ENCODE results near the gene UBE4A.

UBE4A gene

DNA sequence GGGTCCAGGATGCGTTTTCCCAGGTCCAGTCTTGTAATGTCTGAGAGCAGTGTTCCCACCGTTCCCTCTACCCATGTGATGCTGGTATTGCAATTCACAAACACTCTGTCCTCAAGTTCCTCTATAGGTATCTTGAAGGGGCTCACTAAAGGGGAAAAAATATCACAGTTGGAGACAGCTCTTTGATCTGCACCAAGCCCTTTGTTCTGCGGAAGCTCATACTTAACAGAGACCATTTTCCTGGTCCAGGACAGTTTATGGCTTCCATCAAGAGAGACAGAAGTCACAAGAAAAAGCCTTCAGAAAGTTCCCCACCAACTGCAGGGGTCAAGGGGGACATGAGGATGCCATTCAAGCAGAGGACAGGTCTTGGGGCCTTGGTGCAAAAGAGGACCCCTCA lies 19.0 kb upstream of the UBE4A start:
- no peak for FAIRE-seq

GRCh38 chr11:118341261-118341660 lies 18.1 kb upstream of the UBE4A start:
- FAIRE-seq = no peak
- DNase-seq (ENCODE audit: insufficient read length, low spot score) = no peak

More for the DNA sequence above, 19.0 kb upstream of the UBE4A start:
- DNase-seq (ENCODE audit: insufficient read length, low spot score) = no peak

GRCh38 chr11:118341815-118342489 lies 17.4 kb upstream of the UBE4A start:
- DNase-seq (ENCODE audit: insufficient read length, low spot score) = no peak
- no peak for FAIRE-seq

GRCh38 chr11:118342503-118343161 lies 16.8 kb upstream of the UBE4A start, which contains the start of gene CD3D:
TSS of gene CD3D (minus strand) at chr11:118342705. CDS start at chr11:118342607, 98 bp downstream.
- no peak for FAIRE-seq

GRCh38 chr11:118343248-118343647 lies 16.2 kb upstream of the UBE4A start:
- no peak for FAIRE-seq
- DNase-seq (ENCODE audit: insufficient read length, low spot score) = no peak

More at GRCh38 chr11:118342503-118343161, 16.8 kb upstream of the UBE4A start, which contains the start of gene CD3D:
- no peak for DNase-seq (ENCODE audit: insufficient read length, low spot score)

DNA sequence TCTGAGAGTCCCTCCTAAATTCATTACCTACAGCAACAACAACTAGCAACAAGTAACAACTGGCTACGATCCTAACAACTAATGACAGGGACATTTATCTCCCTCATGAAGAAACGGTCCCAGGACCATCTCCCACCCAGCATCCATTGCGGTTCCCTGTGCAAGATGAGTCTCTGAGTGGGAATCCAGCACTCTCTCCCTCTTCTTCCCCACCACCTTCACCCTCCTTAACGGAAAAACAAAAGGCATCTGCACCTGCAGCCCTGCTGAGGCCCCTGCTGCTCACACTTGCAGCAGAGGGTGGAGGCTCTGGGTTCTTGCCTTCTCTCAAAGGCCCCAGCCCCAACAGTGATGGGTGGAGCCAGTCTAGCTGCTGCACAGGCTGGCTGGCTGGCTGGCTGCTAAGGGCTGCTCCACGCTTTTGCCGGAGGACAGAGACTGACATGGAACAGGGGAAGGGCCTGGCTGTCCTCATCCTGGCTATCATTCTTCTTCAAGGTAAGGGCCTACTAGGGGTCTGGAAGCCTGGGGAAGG lies 15.4 kb upstream of the UBE4A start, which contains the start of gene CD3G:
TSS of gene CD3G (plus strand) at position 364 of the 535 bp plus-strand sequence. CDS start at position 444, 80 bp downstream.
- FAIRE-seq (no peak), DNase-seq (ENCODE audit: insufficient read length, low spot score) (no peak)

DNA sequence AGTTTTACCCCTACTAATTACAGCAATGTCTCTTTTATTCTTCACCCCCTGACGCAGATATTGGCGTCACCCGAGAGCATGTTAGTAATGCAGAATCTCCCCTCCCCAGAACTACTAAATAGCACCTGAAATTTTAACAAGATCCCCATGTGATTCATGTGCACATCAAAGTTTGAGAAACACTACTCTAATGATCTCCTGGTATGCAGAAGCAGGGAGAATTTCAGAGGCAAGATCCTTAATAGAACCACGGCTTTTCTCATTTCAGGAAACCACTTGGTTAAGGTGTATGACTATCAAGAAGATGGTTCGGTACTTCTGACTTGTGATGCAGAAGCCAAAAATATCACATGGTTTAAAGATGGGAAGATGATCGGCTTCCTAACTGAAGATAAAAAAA lies 9.9 kb upstream of the UBE4A start:
- FAIRE-seq = no peak
- no peak for DNase-seq (ENCODE audit: insufficient read length, low spot score)

GRCh38 chr11:118353084-118353710 lies 6.2 kb upstream of the UBE4A start:
- FAIRE-seq (no peak), DNase-seq (ENCODE audit: insufficient read length, low spot score) (no peak)

GRCh38 chr11:118358071-118358470 lies 1.3 kb upstream of the UBE4A start:
- FAIRE-seq (no peak), DNase-seq (ENCODE audit: insufficient read length, low spot score) (no peak)

DNA sequence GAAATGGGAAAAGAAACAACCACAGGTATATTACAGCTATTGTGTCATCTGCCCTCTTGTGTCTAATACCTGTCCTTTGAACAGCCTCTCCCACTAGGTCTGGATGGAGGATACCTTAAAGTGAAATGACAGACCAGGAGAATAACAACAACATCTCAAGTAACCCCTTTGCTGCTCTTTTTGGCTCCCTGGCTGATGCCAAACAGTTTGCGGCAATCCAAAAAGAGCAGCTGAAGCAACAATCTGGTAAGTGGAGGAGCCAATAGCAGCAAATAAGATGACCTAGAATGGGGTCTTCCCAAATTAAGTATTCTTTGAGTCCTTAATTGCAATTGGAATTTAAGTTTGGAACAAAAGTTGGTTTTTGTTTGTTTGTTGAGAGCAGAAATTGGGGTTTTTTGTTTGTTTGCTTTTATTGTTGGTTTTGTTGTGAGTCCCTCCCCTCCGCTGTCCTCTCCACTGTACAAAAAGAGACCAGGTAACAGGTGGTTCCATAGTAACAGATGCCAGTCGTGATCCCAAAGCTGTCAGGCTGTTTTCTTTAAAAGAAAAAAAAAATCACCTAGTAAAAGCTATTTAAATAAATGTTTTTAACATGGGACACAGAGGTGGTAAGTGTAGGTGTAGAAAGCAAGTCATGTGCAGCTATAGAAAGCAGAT lies 5.7 kb downstream of the UBE4A start:
- DNase-seq (ENCODE audit: insufficient read length, low spot score) = no peak
- no peak for FAIRE-seq

- DNase-seq (ENCODE audit: insufficient read length, low spot score) (no peak), FAIRE-seq (no peak)
Measured at GRCh38 chr11:118366287-118366686, 6.9 kb downstream of the UBE4A start.

- DNase-seq (ENCODE audit: insufficient read length, low spot score) = no peak
- no peak for FAIRE-seq
Measured at GRCh38 chr11:118370774-118371173, 11.4 kb downstream of the UBE4A start.

DNA sequence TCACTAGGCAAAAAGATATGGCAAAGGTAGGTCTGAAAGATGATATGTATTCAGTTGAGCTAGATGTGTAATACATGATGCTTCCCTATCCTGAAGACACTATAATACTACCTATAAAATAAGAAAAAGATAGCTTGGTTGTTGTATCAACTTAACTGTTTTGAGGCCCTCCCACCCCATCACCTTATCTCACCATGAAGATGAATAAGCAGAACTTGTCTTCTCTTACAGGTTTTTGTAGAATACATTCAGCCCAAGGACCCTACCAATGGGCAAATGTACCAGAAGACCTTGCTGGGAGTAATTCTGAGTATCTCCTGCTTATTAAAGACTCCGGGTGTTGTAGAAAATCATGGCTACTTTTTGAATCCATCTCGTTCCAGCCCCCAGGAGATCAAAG lies 13.9 kb downstream of the UBE4A start:
- FAIRE-seq (no peak), DNase-seq (ENCODE audit: insufficient read length, low spot score) (no peak)

- DNase-seq (ENCODE audit: insufficient read length, low spot score) (no peak), FAIRE-seq (no peak)
Measured at GRCh38 chr11:118373871-118374270, 14.5 kb downstream of the UBE4A start.

GRCh38 chr11:118374729-118375128 lies 15.3 kb downstream of the UBE4A start:
- FAIRE-seq = no peak
- DNase-seq (ENCODE audit: insufficient read length, low spot score) = no peak

- DNase-seq (ENCODE audit: insufficient read length, low spot score) (no peak), FAIRE-seq (no peak)
Measured at GRCh38 chr11:118375978-118376377, 16.6 kb downstream of the UBE4A start.

- FAIRE-seq (no peak), DNase-seq (ENCODE audit: insufficient read length, low spot score) (no peak)
Measured at GRCh38 chr11:118379497-118379896, 20.1 kb downstream of the UBE4A start.

DNA sequence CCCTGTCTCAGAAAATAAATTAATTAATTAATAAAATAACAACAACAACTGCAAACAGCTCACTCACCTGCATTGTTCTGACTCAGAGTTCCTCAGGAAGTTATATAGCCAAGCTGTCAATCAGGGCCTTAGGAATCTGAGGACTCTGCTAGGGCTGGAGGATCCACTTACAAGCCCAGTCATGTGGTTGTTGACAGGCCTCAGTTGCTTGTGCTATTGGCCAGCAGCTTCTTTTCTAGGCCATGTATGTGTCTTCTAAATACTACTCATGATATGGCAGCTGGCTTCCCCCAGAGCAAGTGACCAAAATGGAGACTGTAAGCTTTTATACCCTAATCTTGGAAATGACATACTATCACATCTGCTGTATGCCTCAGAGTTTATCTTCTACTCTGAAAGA lies 21.2 kb downstream of the UBE4A start:
- DNase-seq (ENCODE audit: insufficient read length, low spot score) (no peak), FAIRE-seq (no peak)

DNA sequence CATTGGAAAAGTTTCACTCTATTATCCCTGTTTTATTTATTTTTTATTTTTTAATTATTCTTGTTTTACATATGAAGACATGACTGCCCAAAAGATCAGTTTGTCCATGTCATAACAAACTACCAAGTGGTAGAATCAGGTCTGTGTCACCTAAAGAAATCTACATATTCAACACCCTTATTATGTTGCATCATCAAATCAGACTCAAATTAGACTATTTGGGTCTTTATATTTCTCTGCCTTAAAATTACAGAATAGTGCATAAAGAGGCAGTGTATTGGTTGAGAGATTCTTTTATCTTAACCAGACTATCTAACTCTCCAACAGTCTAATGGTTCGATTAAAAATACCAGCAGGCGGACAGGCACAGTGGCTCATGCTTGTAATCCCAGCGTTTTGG lies 23.6 kb downstream of the UBE4A start:
- DNase-seq (ENCODE audit: insufficient read length, low spot score) (no peak), FAIRE-seq (no peak)

DNA sequence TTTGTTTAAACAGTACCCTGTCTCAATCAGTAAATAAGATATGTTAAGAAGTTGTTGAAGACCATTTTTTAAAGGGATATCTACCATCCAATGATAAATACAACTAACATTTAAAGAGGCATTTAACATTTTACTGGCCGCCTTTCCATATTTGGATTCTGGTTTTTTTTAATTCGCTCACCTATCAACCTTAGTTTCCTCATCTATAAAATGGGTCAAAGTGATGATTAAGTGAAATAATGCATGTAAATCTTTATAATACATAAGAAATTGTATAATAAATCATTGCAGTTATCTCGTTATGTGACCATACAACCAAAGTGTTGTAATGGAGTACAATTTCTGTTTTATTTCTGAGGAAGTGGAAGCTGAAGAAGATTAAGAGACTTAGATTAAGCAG lies 24.3 kb downstream of the UBE4A start:
- FAIRE-seq (no peak), DNase-seq (ENCODE audit: insufficient read length, low spot score) (no peak)

DNA sequence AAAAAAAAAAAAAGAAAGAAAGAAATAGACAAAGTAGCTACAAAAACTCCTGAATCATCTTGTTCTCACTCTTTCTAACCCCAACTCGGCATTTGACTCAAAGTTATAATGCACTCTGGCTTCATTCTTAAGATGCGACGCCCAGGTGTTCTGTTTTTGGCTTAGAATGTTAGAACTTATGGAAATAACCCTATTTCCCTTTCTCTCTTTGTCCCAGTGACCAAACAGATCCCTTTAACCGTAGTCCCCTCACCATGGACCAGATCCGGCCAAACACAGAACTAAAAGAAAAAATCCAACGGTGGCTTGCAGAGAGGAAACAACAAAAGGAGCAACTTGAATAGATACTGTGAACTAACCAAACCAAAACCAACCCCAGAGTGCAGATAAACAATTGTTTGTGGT lies 36.7 kb downstream of the UBE4A start:
- FAIRE-seq = no peak
- DNase-seq (ENCODE audit: insufficient read length, low spot score) = no peak

All from HTR-8/SVneo (cell line).